Motor neuron (in vitro differentiated cells): ENCODE measurements around the gene GPC3. TPM values are rescaled to one million over a fixed set of nuclear protein-coding genes. Genes with fewer than 3 reads are reported as not detected.
"Not testable (repeated sequence)": the region's sequence is repeated elsewhere in the genome, so short reads cannot be mapped to it uniquely, and the experiment has no call there.

Experiments
- ATAC-seq, 8 experiments: fragments of 200-7000 bp; cut with Tn5 transposase; replicated peaks in 6 of 8; 2 replicates each; pipeline ENCODE4 v1.8.0; 2021; ENCODE audit warnings: mild to moderate bottlenecking in 8 of 8, moderate library complexity in 8 of 8
- H3K27ac ChIP-seq, 2 donors: fragments of 250-450 bp; sonication (Bioruptor Pico); 2 replicates each; pipeline ENCODE4 v1.9.0; 2021; ENCODE audit warnings: antibody characterized with exemption in 2 of 2, mild to moderate bottlenecking in 2 of 2, moderate library complexity in 1 of 2
- H3K4me1 ChIP-seq, 2 donors: fragments of 250-450 bp; sonication (Bioruptor Pico); replicated peaks in 1 of 2; 2 replicates each; pipeline ENCODE4 v1.6.1; 2021; ENCODE audit warnings: antibody characterized with exemption in 2 of 2, mild to moderate bottlenecking in 2 of 2, moderate library complexity in 1 of 2
- H3K4me3 ChIP-seq, 5 donors: fragments of 250-450 bp; sonication (Bioruptor Pico); 2 replicates each; pipeline ENCODE4 v1.9.0; 2021; ENCODE audit warnings: antibody characterized with exemption in 5 of 5, mild to moderate bottlenecking in 5 of 5, moderate library complexity in 4 of 5
- WGBS, 10 experiments: fragments of 450-650 bp; shearing (Covaris generic); methylation state at CpG; one replicate each; pipeline ENCODE4 v1.0.0; 2022; 5-methylcytosine and 5-hydroxymethylcytosine counted together
- in situ Hi-C, 9 experiments: fragments of 400-800 bp; cut with MboI; loops; one replicate each; pipeline ENCODE4 v1.15.0; 2021; ENCODE audit warnings: low sequenced_read_pairs in 9 of 9, low pct_unique_long_range_greater_than_20kb in 2 of 9; ENCODE audit not compliant: unreplicated experiment in 9 of 9
- total RNA-seq, 8 experiments: library from RNA; unstranded; fragments of 300-600 nt; gene quantifications; 2 replicates each; pipeline versions ENCODE4 v1.2.3 to v1.2.4, GENCODE V29; 2022

The GPC3 gene
- total RNA-seq, 8 experiments from 2014 or later, result 2.7 to 92.2 (median 3.6) TPM; not detected in 3

DNA sequence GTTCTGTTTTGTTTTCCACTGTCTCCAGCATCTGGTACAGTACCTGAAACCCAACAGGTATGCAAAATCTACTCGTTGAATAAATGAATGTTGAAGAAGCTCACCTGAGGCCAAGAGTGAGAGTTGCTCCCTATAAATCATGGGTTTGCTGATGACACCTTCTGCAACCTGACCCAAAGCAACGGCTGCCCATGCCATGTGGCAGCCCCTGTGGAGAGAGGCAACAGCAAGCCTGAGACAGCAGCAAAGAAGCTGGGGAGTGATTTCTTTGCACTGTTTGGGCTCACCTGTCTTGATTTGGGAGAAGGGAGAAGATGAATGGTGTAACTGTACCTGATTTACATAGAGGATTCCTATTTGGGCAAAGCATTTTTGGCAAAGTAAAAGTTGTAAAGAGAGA, 450.3 kb downstream of the GPC3 start:
- in situ Hi-C loops, result no loop called here
- 49% methylated on average over 2 of the region's 2 CpGs; no CpG with 5 or more reads in 9 of the 10 experiments for WGBS, 10 experiments
- H3K27ac ChIP-seq, result no peak overlapping the region
- no peak for ATAC-seq
- H3K4me3 ChIP-seq, result no peak overlapping the region
- H3K4me1 ChIP-seq, result no peaks in the 10 kb centered on the region

DNA sequence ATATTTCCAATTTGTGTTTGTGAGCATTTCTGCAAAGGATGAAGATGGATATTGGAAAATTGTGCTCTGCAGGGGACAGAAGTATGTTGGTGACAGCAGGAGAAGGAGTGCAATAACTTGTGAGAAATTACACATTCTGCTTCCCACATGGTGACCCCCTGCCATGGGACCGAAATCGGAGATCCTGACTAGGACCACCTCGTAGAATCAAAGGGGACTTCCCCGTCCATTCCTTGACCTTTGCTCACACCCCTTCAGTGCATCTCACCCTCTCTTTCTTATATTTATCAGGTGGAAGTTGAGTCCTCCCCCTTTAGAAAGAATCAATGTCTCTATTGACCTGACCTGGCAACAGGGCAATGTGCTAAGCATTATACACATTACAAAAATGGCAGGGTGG, 451.2 kb downstream of the GPC3 start:
- 0 to 70% (median 61%) methylated on average over 1 to 4 of the region's 4 CpGs; no CpG with 5 or more reads in 7 of the 10 experiments for WGBS, 10 experiments
- ATAC-seq, result no peak
- Histone ChIP-seq H3K4me3 (no peak overlapping the region), H3K27ac (no peak overlapping the region), H3K4me1 (no peaks in the 10 kb centered on the region)
- in situ Hi-C loops, result no loop called here

DNA sequence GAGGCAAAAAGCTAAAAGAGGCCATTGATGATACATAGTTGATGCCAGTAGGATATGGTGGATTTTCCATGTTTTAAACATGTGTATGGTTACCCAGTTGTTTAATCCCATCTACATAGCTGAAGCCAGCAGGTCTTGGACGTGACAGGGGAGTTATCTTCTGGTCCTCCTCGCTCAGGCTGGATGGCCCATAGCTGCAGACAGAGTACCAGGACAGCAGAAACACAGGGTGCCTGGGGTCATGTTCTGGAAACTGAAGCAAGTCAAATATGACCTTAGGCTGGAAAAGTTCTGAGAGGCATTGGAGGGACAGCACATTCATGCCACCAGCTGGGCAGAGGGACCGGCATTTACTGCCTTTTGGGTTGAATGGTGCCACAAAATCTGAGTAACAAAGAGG, 452.1 kb downstream of the GPC3 start:
- Histone ChIP-seq H3K27ac (no peak overlapping the region), H3K4me1 (no peaks in the 10 kb centered on the region), H3K4me3 (no peak overlapping the region)
- 38 to 67% methylated on average over 1 to 3 of the region's 3 CpGs; no CpG with 5 or more reads in 8 of the 10 experiments for WGBS, 10 experiments
- in situ Hi-C loops, result no loop called here
- no peak for ATAC-seq

DNA sequence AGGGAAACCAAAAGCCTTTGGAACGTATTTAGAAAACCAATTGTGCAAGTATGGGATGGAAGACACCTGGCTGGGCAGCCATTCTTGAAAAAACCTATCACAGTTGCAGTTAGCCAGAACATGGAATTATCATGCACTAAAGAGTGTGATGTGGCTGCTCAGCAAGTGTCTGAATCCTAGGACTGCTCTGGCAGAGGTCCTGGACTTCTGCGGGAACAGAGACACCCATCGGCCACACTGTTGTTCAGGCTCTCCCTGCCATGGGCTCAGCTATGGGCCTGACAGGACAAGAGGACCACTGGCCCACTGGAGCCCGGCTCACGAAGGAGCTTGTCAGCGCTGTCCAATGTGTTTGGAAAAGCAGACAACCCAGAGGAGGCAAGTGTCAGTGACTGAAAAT, 454.4 kb downstream of the GPC3 start:
- ATAC-seq, result peak in 1 of 8 experiments; percentile 29
- in situ Hi-C loops, result no loop called here

DNA sequence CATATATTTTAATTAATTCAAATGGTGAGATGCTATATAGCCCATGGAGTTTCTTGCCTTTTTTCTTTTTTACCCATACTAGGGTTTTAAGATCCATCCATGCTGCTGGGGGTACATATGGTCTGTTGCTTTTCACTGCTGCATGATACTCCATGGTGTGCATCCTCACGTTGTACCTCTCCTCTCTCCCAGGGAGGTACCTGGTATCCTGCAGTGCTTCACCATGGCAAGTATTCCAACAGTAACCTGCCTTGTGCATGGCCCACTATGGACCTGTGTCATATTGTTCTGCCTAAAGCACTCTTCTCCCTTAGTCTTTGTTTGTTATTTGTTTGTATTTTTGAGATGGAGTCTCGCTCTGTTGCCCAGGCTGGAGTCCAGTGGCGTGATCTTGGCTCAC, 455.8 kb downstream of the GPC3 start:
- Histone ChIP-seq H3K4me1 (no peaks in the 10 kb centered on the region), H3K27ac (no peak overlapping the region), H3K4me3 (no peak overlapping the region)
- in situ Hi-C loops, result no loop called here
- no peak for ATAC-seq
- WGBS, 10 experiments, result no CpG with 5 or more reads among the region's 3 CpGs

More for the DNA sequence above, 454.4 kb downstream of the GPC3 start:
- Histone ChIP-seq H3K4me3 (no peak overlapping the region), H3K27ac (no peak overlapping the region), H3K4me1 (no peaks in the 10 kb centered on the region)
- WGBS, 10 experiments, result 50 to 69% methylated on average over 1 to 3 of the region's 6 CpGs; no CpG with 5 or more reads in 8 of the 10 experiments

DNA sequence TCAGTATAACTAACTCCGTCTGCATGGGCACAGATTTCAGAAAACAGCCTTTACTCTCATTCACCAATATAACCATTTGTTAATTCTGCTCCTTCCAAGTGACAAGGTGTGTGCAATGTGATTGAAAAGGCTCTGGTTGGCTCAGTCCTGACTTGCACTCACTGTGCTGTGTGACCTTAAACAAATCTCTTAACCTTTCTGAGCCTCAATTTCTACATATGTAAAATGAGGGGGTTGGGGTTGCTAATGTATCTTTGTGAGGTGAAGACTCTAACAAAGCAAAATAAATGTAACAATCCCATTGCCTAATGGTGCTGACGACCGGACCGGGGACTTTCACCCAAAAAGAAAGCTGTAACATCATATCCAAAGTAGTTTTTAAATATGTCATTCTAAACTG, 457.6 kb downstream of the GPC3 start:
- Histone ChIP-seq H3K4me1 (no peaks in the 10 kb centered on the region), H3K27ac (no peak overlapping the region), H3K4me3 (no peak overlapping the region)
- no peak for ATAC-seq
- 44 to 100% (median 80%) methylated on average over 1 to 3 of the region's 4 CpGs; no CpG with 5 or more reads in 7 of the 10 experiments for WGBS, 10 experiments
- in situ Hi-C loops, result no loop called here

DNA sequence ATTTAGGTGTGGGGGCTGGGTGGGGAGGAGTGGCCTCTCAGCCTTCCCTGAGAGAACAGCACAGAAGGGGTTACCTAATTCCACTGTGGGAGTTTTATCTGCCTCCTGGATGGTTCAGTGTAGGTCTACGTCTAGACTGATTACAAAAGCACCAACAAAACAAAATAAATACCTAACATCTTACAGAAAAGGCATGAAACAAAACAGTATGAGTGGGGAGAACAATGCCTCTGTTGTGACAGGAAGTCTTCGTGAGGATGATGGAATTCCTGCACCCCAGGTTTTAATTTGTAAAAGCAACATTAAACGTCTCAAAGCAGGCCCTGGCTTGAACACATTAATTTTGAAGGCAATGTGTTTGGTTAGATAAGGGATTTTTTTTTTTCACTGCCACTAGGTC, 458.0 kb downstream of the GPC3 start:
- Histone ChIP-seq H3K27ac (no peak overlapping the region), H3K4me3 (no peak overlapping the region), H3K4me1 (no peaks in the 10 kb centered on the region)
- no peak for ATAC-seq
- in situ Hi-C loops, result no loop called here
- WGBS, 10 experiments, result 17 to 60% (median 26%) methylated on average over 1 to 3 of the region's 3 CpGs; no CpG with 5 or more reads in 7 of the 10 experiments

DNA sequence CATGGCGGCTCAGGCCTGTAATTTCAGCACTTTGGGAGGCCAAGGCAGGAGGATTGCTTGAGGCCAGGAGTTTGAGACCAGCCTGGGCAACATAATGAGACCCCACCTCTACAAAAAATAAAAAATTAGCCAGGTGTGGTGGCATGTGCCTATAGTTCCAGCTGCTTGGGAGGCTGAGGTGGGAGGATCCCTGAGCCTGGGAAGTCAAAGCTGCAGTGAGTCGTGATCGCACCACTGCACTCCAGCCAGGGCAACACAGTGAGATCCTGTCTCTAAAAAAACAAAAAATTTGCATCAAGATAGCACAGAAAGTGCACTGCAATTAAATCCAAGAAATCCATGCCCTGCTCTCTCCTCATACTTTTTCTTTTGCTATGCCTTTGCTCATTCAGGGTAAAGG, 458.6 kb downstream of the GPC3 start:
- not testable (repeated sequence) for ATAC-seq
- WGBS, 10 experiments, result 83% methylated on average over 2 of the region's 3 CpGs; no CpG with 5 or more reads in 9 of the 10 experiments

DNA sequence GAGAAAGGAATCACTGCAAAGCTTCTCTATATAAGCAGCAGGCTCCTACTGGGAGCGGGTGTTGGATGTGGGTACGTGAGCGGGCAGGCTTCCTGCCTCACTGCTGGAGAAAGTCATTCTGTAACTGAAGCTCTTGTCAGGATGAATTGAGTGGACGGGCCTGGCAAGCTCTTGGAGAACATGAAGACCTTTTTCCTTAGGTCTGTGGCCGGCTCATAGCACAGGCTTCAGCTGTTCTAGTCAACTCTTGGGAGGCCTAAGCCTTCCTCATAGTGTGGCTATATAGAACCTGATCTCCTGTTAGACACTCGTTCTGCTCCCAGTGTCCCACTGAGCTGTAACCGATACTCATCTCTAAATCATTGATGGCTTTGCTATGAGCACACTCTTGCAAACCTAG, 461.9 kb downstream of the GPC3 start:
- Histone ChIP-seq H3K4me3 (no peak overlapping the region), H3K27ac (no peak overlapping the region), H3K4me1 (no peaks in the 10 kb centered on the region)
- 75% methylated on average over 7 of the region's 7 CpGs; no CpG with 5 or more reads in 9 of the 10 experiments for WGBS, 10 experiments
- no peak for ATAC-seq
- in situ Hi-C loops, result no loop called here

More for the DNA sequence above, 458.6 kb downstream of the GPC3 start:
- H3K4me1 ChIP-seq, H3K4me3 ChIP-seq, in situ Hi-C loops, H3K27ac ChIP-seq: not testable (repeated sequence)

DNA sequence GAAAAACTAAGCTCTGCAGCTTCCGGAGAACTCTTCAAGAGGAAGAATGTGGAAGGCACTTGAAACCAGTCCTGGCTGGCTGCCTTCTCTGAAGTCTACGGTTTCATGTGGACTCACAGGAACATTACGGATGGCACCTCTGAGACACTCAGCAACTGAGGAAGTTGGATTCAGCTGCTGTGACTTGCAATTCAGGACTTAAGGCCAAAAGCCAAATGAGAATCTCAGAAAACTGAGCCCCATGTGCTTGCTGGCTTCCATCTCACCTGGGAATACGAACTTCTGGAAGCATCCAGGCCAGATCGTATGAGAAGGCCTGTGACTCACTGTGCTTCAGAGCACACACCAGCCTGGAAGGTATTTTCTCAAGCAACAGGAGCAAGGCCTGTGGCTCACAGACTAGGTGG, 462.3 kb downstream of the GPC3 start:
- WGBS, 10 experiments, result 50 to 80% (median 73%) methylated on average over 1 to 2 of the region's 5 CpGs; no CpG with 5 or more reads in 6 of the 10 experiments
- Histone ChIP-seq H3K27ac (no peak overlapping the region), H3K4me3 (no peak overlapping the region), H3K4me1 (no peaks in the 10 kb centered on the region)
- in situ Hi-C loops, result no loop called here
- ATAC-seq, result no peak

DNA sequence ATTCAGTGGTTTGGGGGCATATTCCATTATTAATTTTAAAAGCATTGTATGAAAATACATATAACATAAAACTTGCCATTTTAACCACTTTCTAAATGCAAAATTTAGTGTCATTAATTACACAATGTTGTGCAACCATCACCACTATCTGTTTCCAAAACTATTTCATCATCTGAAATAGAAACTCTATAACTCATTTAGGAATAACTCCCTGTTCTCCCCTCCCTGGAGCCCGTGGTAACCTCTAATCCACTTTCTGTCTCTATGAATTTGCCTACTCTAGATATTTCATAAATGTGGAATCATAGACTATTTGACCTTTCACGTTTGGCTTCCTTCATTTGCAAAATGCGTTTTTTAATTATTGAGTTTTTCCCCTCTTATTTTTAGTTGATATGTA, 468.7 kb downstream of the GPC3 start:
- in situ Hi-C loops, result no loop called here
- H3K27ac ChIP-seq, result no peak overlapping the region
- 0 to 100% (median 33%) methylated on average over 1 to 2 of the region's 3 CpGs; no CpG with 5 or more reads in 2 of the 10 experiments for WGBS, 10 experiments

DNA sequence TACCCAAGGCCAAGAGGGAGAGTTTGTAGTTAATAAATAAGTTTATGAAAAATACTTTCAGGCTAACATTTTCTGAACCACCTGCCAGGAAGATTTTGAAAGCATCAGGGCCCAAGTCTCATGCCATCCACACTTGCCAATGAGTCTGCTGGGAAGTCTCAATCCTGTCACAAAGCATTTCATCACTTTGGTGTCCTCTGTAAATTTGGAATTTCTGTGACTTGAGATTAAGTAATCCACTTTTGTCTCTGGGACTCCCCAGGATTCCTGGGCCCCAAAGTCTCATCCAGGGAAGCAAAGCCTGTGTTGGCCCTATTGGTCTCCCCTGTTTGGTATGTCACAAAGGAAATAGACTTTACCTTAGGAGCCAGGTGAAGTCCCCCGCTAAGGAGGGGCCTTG, 470.9 kb downstream of the GPC3 start:
- in situ Hi-C loops, result no loop called here
- H3K4me1 ChIP-seq, result no peaks in the 10 kb centered on the region
- no peak overlapping the region for H3K4me3 ChIP-seq
- WGBS, 10 experiments, result 11% methylated on average over 1 of the region's 1 CpG; no CpG with 5 or more reads in 9 of the 10 experiments
- ATAC-seq, result no peak
- H3K27ac ChIP-seq, result no peak overlapping the region

More for the DNA sequence above, 468.7 kb downstream of the GPC3 start:
- no peaks in the 10 kb centered on the region for H3K4me1 ChIP-seq
- no peak overlapping the region for H3K4me3 ChIP-seq
- ATAC-seq, result no peak

DNA sequence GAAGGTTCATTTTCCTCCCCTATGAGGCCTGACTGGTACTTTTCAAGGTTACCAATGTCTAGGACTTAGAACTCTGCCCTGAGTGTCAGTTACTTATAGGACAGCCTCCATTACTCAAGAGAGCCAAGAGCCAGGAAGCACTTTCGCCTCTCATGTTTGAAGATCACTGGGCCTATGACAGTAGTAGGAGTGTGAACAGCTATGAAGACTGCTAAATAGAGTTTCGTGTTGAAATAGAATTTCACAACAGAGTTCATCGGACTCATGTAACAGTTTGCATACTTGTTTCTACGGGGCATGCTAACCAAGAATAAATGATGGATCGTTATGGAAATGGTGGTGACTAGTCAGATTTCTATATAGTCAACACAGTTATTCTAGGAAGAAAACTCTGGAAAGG, 472.3 kb downstream of the GPC3 start:
- peak in 2 of 8 experiments; percentile 81 to 86 for ATAC-seq
- 0 to 92% (median 68%) methylated on average over 1 to 3 of the region's 5 CpGs; no CpG with 5 or more reads in 4 of the 10 experiments for WGBS, 10 experiments
- in situ Hi-C loops, result no loop called here
- Histone ChIP-seq H3K27ac (no peak overlapping the region), H3K4me3 (no peak overlapping the region), H3K4me1 (no peaks in the 10 kb centered on the region)

DNA sequence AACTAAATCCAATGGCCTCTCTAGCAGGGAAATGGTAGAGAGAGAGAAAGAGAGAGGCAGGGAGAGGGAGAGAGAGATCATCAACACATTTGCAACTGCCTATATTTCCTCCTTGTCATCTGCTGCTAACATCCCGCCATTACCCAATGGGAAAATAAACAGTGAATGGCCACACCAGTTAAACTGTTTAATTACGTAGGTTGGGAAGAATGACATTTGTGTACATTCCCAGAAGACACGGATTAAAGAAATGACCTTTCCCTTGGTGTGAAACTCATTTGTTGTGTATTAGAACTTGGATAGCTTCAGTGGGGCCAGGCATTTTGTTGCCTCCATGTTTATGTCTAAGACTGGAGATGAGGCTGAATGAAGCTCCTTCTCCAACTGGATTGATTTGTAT, 474.4 kb downstream of the GPC3 start:
- no peak overlapping the region for H3K27ac ChIP-seq
- H3K4me1 ChIP-seq, result no peaks in the 10 kb centered on the region
- no peak for ATAC-seq
- 0 to 100% (median 57%) methylated on average over 1 to 3 of the region's 3 CpGs; no CpG with 5 or more reads in 5 of the 10 experiments for WGBS, 10 experiments
- in situ Hi-C loops, result no loop called here
- H3K4me3 ChIP-seq, result no peak overlapping the region
